Neural progenitor cell (in vitro differentiated cells): Measurements from ENCODE around the gene AMIGO1. TPM values are rescaled to one million over a fixed set of nuclear protein-coding genes. Genes with fewer than 3 reads are reported as not detected.
A peak's percentile ranks its signal among the peaks of the same experiment; 100 is the strongest.

Experiments
- DNase-seq: peaks from one replicate; pipeline ENCODE4 v3.0.0-alpha.2; 2016; ENCODE audit warnings: low spot score
- H2AFZ ChIP-seq: fragments of 200-600 bp; sonication (generic); replicated peaks from 2 replicates; pipeline ENCODE4 v1.6.1; 2016; ENCODE audit warnings: antibody characterized with exemption
- H3F3A ChIP-seq: fragments of 200-600 bp; sonication (generic); 2 replicates; pipeline ENCODE4 v1.6.1; 2016; ENCODE audit warnings: antibody characterized with exemption, low read depth
- H3K27ac ChIP-seq: fragments of 200-600 bp; sonication (generic); 2 replicates; pipeline ENCODE4 v1.5.1; 2016; ENCODE audit warnings: mild to moderate bottlenecking
- H3K27me3 ChIP-seq: fragments of 200-600 bp; sonication (generic); 2 replicates; pipeline ENCODE4 v1.6.1; 2016; ENCODE audit warnings: mild to moderate bottlenecking, moderate library complexity
- H3K36me3 ChIP-seq: fragments of 200-600 bp; sonication (generic); 2 replicates; pipeline ENCODE4 v1.5.1; 2016
- H3K4me1 ChIP-seq: fragments of 200-600 bp; sonication (generic); 2 replicates; pipeline ENCODE4 v1.6.1; 2016; ENCODE audit warnings: mixed run types
- H3K4me2 ChIP-seq: fragments of 200-600 bp; sonication (generic); 2 replicates; pipeline ENCODE4 v1.6.1; 2016
- H3K4me3 ChIP-seq: fragments of 200-600 bp; sonication (generic); 2 replicates; pipeline ENCODE4 v1.5.1; 2016
- H3K79me2 ChIP-seq: fragments of 200-600 bp; sonication (generic); 2 replicates; pipeline ENCODE4 v1.6.1; 2016; ENCODE audit warnings: low read depth
- H3K9ac ChIP-seq: fragments of 200-600 bp; sonication (generic); 2 replicates; pipeline ENCODE4 v1.6.1; 2016
- H3K9me3 ChIP-seq: fragments of 200-600 bp; sonication (generic); 2 replicates; pipeline ENCODE4 v1.5.1; 2016; ENCODE audit warnings: low read depth
- H4K20me1 ChIP-seq: fragments of 200-600 bp; sonication (generic); 2 replicates; pipeline ENCODE4 v1.6.1; 2016; ENCODE audit warnings: low read depth
- H3K27ac Mint-ChIP-seq: 3 replicates; pipeline ENCODE4 v1.8.0; 2021; ENCODE audit warnings: mixed read lengths
- H3K27me3 Mint-ChIP-seq: 2 replicates; pipeline ENCODE4 v1.8.0; 2022; ENCODE audit warnings: low read depth, mild to moderate bottlenecking, inconsistent platforms, moderate library complexity, mixed read lengths; ENCODE audit not compliant: insufficient read depth
- H3K36me3 Mint-ChIP-seq: 3 replicates; pipeline ENCODE4 v1.8.0; 2021; ENCODE audit warnings: mixed read lengths
- H3K4me1 Mint-ChIP-seq: 3 replicates; pipeline ENCODE4 v1.8.0; 2021; ENCODE audit warnings: mixed read lengths
- H3K4me3 Mint-ChIP-seq: 3 replicates; pipeline ENCODE4 v1.8.0; 2021; ENCODE audit warnings: mild to moderate bottlenecking, moderate library complexity, mixed read lengths
- H3K9me3 Mint-ChIP-seq: 3 replicates; pipeline ENCODE4 v1.8.0; 2020; ENCODE audit warnings: mixed read lengths
- EZH2 ChIP-seq: fragments of 200-600 bp; sonication (generic); IDR thresholded peaks from 2 replicates; pipeline ENCODE4 v1.6.1; 2017; ENCODE audit warnings: antibody characterized with exemption, mild to moderate bottlenecking, moderate library complexity
- EZH2phosphoT487 ChIP-seq: fragments of 200-600 bp; sonication (generic); IDR thresholded peaks from 2 replicates; pipeline ENCODE4 v1.6.1; 2017; ENCODE audit warnings: antibody characterized with exemption
- total RNA-seq: library from RNA; depleted of rRNA; stranded (reverse); fragments of >200 nt; gene quantifications from 2 replicates; pipeline ENCODE4 v1.2.3, GENCODE V29; 2015; ENCODE audit warnings: low replicate concordance
- TF ChIP-seq, protein P1 (sequence below): fragments of 200-600 bp; sonication (generic); IDR thresholded peaks from 2 replicates; pipeline ENCODE4 v1.5.1; 2017; ENCODE audit warnings: antibody characterized with exemption, mild to moderate bottlenecking

The AMIGO1 gene
- total RNA-seq, 1 donor from 2014 or later, result 4.5 TPM

DNA sequence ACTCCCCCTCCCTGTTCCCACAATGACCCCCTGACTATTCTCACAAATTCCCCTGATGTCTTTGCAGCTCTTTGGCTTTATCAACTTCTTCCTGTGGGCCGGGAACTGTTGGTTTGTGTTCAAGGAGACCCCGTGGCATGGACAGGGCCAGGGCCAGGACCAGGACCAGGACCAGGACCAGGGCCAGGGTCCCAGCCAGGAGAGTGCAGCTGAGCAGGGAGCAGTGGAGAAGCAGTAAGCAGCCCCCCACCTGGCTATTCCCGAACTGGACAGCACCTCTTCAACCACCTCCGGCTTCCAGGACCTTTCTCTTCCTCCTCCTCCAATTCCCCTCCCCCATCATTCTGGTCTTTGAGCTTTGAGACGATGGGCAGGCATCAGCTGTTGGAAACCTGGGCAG is 30.2 kb downstream of the AMIGO1 start:
- no peak overlapping the region for H3K4me3 Mint-ChIP-seq
- DNase-seq, result no peak
- no peaks in the 10 kb centered on the region for H3F3A ChIP-seq
- TF ChIP-seq EZH2, result no peak
- TF ChIP-seq, protein P1, sequence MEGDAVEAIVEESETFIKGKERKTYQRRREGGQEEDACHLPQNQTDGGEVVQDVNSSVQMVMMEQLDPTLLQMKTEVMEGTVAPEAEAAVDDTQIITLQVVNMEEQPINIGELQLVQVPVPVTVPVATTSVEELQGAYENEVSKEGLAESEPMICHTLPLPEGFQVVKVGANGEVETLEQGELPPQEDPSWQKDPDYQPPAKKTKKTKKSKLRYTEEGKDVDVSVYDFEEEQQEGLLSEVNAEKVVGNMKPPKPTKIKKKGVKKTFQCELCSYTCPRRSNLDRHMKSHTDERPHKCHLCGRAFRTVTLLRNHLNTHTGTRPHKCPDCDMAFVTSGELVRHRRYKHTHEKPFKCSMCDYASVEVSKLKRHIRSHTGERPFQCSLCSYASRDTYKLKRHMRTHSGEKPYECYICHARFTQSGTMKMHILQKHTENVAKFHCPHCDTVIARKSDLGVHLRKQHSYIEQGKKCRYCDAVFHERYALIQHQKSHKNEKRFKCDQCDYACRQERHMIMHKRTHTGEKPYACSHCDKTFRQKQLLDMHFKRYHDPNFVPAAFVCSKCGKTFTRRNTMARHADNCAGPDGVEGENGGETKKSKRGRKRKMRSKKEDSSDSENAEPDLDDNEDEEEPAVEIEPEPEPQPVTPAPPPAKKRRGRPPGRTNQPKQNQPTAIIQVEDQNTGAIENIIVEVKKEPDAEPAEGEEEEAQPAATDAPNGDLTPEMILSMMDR, result no peak
- TF ChIP-seq EZH2phosphoT487, result no peak
- H3K27me3 Mint-ChIP-seq, result peaks cover 22% of the 10 kb centered on the region
- H3K4me3 ChIP-seq, result no peak overlapping the region
- no peak overlapping the region for H3K4me2 ChIP-seq
- H4K20me1 ChIP-seq, result no peaks in the 10 kb centered on the region
- H3K9ac ChIP-seq, result no peak overlapping the region
- no peaks in the 10 kb centered on the region for H3K9me3 ChIP-seq
- no peak overlapping the region for H3K27ac Mint-ChIP-seq
- no peaks in the 10 kb centered on the region for H3K79me2 ChIP-seq
- H3K27me3 ChIP-seq, result peaks cover 77% of the 10 kb centered on the region
- H2AFZ ChIP-seq, result no peak overlapping the region
- H3K4me1 Mint-ChIP-seq, result peaks cover 13% of the 10 kb centered on the region
- no peaks in the 10 kb centered on the region for H3K36me3 ChIP-seq
- no peaks in the 10 kb centered on the region for H3K9me3 Mint-ChIP-seq
- H3K4me1 ChIP-seq, result no peaks in the 10 kb centered on the region
- H3K27ac ChIP-seq, result no peak overlapping the region
- H3K36me3 Mint-ChIP-seq, result no peaks in the 10 kb centered on the region

DNA sequence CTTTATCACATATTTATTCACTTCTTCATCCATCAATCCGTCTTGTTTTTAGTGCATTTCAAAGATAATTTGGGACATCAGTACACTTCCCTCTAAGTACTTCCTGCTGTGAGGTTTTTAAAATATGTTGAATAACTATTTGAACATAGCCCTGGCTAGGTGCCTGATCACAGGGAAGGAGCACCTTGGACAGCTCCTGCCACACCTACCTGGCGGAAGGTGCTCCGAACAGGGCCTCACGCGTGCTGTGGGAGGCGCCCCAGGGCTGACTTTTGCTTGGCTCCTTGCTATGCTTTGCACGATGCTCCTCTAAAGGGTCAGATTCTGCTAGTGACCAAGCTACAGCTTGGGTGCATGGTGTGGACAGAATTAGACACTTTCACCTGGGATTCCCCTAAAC is 30.7 kb downstream of the AMIGO1 start:
- Mint-ChIP-seq H3K4me3 (peak overlapping the region; percentile 58), H3K9me3 (no peaks in the 10 kb centered on the region), H3K4me1 (peaks cover 13% of the 10 kb centered on the region), H3K36me3 (no peaks in the 10 kb centered on the region), H3K27ac (no peak overlapping the region), H3K27me3 (peaks cover 20% of the 10 kb centered on the region)
- Histone ChIP-seq H3K36me3 (no peaks in the 10 kb centered on the region), H3K27ac (no peak overlapping the region), H3K4me2 (no peak overlapping the region), H2AFZ (no peak overlapping the region), H3F3A (no peaks in the 10 kb centered on the region), H3K9ac (no peak overlapping the region), H3K27me3 (peaks cover 80% of the 10 kb centered on the region), H3K4me1 (no peaks in the 10 kb centered on the region), H3K4me3 (no peak overlapping the region), H3K79me2 (no peaks in the 10 kb centered on the region), H3K9me3 (no peaks in the 10 kb centered on the region), H4K20me1 (no peaks in the 10 kb centered on the region)
- TF ChIP-seq, protein P1, result no peak
- TF ChIP-seq EZH2 (no peak), EZH2phosphoT487 (no peak)
- DNase-seq, result peak; percentile 43

DNA sequence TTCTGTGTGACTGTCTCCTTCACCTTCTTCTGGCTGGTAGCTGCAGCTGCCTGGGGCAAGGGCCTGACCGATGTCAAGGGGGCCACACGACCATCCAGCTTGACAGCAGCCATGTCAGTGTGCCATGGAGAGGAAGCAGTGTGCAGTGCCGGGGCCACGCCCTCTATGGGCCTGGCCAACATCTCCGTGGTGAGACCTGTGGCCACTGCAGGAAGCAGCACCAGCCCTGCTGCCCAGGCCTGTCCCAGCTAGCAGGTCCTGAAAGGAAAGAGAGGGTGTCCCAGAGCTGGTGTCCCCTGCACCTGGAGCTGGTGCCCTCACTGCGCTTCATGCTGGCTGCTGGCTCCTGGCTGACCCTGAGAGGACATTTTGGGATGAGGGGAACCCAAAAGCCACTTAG is 31.7 kb downstream of the AMIGO1 start:
- H3K9ac ChIP-seq, result no peak overlapping the region
- H3K4me2 ChIP-seq, result no peak overlapping the region
- no peaks in the 10 kb centered on the region for H3K36me3 ChIP-seq
- no peak overlapping the region for H2AFZ ChIP-seq
- no peak overlapping the region for H3K4me3 Mint-ChIP-seq
- no peak for DNase-seq
- no peaks in the 10 kb centered on the region for H3K79me2 ChIP-seq
- TF ChIP-seq EZH2phosphoT487, result no peak
- no peak for TF ChIP-seq EZH2
- TF ChIP-seq, protein P1, result no peak
- H3K36me3 Mint-ChIP-seq, result no peaks in the 10 kb centered on the region
- no peak overlapping the region for H3K27ac ChIP-seq
- H3K27ac Mint-ChIP-seq, result no peak overlapping the region
- H3K27me3 Mint-ChIP-seq, result peaks cover 17% of the 10 kb centered on the region
- no peaks in the 10 kb centered on the region for H3K4me1 ChIP-seq
- peaks cover 6% of the 10 kb centered on the region for H3K4me1 Mint-ChIP-seq
- no peaks in the 10 kb centered on the region for H3F3A ChIP-seq
- no peaks in the 10 kb centered on the region for H4K20me1 ChIP-seq
- H3K9me3 Mint-ChIP-seq, result no peaks in the 10 kb centered on the region
- no peaks in the 10 kb centered on the region for H3K9me3 ChIP-seq
- peaks cover 87% of the 10 kb centered on the region for H3K27me3 ChIP-seq
- H3K4me3 ChIP-seq, result no peak overlapping the region
